Pulmonary artery endothelial cell (primary cell): ENCODE data around the gene EYA2. TPM values are rescaled to one million over a fixed set of nuclear protein-coding genes. Genes with fewer than 3 reads are reported as not detected.

Experiments used
- DNase-seq: peaks from one replicate; pipeline ENCODE4 v3.0.0-alpha.2; 2011; ENCODE audit warnings: low read depth, low spot score
- total RNA-seq: library from RNA; depleted of rRNA; stranded (reverse); fragments of >200 nt; gene quantifications from 2 replicates; pipeline ENCODE4 v1.2.3, GENCODE V29; 2014

The EYA2 gene
- total RNA-seq, 1 donor from 2014 or later = not detected

DNA sequence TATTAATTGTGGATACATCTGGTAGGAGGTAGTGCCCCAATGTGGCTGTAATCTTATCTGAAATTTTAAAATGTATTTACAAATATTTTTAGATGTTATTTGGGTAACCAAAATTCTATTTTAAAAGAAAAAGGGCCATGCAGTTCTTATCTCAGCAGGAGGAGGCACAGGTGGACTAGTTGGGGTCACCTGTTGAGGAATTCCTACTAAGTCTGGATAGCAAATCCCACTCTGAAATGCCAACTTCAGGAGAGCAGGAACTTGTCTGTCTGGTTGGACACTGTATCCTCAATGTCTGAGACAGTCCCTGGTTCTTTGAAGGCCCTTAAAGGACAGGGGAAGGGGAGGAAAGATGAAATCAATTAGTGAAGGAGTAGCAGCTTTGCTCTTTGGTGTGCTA is 82.6 kb downstream of the EYA2 start:
- DNase-seq = no peak

DNA sequence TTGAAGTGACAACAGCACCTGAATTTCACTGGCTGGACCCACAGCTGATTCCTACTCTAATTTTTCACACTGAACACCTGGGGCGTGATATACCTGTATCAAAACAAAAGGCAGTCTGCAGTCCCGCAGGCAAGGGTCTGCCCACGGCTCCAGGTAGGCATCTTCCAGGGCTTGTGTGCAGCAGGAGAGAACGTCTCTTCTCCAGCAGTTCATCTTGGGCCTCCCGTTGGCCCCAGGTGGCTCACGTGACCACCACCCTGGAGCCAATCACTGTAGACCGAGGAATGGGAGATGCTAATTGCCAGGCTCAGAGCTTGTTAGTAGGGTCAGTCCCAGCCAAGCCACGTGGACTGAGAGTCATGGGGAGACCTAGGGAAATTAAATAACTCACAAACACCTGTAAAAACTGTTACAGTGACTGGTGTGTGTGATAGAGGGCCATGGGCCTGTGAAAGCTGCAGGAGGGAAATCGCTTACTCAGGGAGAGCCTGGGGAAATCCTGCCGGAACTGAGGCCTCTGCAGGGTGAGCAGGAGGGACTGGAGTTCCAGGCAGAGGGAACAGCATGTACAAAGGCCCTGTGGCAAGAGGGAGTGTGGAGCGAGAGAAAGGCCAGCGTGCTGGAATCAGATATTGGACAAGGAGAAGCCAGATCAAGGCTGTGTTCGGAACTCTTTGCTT is 83.4 kb downstream of the EYA2 start:
- DNase-seq = no peak

DNA sequence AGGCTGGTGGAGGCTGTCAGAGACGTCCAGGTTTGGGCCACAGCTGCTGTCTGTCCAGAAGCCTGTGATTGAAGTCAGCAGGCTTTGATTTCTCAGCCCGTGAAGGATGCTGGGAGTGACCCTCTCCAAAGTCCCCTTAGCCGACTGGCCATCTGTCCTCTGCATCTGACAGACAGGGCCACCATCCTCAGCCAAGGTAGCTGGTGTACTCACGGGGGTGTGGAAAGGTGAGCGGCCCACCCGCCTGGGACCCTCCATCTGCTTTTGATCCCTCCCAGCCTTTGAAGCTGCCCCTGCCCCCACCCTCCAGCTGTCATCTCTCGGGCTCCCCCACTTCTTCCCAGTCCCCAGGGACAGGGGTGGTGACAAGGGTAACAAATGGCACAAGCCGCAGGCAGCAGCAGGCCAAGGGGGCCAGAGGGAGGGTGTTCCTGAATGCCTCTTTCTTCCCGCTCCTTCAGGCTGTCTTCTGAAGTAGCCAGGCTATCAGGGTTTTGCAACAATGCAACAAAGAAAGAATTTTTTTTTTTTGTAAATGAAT is 84.4 kb downstream of the EYA2 start:
- DNase-seq = no peak

DNA sequence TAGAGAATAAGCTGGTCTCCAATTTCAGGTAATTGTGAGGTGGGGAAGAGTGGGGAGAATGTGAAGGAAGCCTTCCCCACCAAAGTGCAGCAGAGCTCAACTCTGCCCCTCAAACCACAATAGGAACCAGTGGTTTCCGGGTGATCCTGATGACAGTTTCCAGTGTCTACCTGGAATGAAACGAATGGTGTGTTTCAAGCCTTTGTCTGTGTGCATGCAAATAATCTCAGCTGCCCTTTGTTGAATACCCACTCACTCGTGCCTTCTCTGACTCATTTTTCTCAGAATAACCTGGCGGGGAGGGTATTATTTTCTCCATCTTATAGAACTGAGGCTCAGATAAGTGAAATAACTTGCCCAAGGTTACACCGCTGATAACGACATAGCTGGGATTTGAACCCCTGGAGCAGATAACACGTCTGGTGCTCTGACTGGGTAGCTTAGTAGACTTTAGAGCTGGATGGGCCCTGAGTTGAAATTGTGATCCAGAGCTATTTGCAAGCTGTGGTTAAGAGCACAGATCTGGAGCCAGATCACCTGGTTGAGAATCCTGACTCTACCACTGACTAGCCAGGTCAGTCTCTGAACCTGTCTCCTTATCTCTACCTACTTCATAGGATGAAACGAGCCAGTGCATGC is 85.1 kb downstream of the EYA2 start:
- no peak for DNase-seq

DNA sequence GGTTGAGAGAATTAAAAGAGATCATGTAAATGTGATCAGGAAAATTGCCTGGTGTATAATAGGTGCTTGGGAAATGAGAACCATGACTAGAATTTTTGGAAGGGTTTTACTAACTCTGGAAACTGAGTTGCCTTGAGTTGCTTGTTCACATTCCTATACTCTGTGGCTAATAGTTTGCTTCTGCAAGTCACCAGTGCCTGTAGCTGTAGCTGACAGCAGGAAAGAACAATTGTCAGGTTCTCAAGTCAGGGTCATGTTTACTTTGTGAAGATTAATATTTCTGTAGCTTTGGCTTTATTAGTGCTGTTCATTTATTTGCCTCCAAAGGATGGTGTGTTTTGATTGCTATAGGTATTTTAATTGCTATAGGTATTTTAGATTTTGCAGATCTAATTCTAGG is 86.5 kb downstream of the EYA2 start:
- DNase-seq = no peak

DNA sequence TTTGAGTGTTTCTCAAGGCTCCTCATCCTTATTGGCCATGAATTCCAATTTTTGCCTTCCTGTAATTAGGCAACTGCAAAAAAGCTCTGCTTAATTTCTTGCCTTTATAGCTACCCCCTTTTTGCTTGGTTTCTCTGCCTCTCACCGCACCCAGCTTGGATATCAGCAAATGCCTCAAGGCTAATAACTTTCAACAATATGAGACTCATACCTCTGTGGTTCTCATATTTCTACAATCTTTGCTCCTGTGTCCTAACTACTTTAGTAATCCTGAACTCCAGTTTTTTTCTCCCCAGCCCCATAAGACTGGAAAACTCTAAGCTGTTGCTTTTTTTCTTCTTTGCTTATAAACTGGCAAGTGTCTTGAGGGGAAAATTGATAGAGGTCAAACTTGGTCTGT is 88.8 kb downstream of the EYA2 start:
- no peak for DNase-seq

DNA sequence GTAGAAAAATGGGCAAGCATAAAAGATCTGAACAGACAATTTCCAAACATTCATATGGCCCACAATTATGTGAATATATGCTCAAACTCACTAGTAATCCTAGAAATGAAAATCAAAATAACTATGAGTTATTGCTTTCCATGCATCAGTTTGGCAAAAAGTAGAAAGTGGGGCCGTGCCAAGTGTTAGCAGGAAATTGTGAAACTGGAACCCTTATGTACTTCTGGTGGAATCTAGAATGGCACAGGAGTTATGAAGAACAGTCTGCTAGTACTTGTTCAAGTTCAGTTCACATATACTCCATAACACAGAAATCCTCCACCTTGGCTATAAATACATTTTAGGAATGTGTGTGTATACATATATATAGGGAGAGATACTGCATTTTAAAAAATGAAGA is 89.8 kb downstream of the EYA2 start:
- DNase-seq = no peak

DNA sequence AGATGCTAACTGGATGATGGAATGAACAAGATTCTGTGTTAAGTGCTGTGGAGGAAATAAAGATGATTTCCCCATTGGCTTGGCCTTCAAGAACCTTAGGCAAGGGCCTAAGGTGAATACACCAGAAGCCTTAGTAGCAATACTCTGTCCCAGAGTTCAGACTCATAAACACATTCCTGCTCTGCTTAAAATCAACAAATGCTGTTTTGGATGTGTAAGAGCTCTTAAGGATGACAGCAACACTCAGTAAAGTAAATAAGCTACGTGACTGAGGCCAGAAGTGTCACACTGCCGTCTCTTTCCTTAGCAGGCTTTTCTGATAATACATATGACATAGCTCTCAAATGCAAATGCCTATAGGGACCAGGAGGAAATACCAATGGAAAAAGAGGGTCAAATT is 90.6 kb downstream of the EYA2 start:
- no peak for DNase-seq

DNA sequence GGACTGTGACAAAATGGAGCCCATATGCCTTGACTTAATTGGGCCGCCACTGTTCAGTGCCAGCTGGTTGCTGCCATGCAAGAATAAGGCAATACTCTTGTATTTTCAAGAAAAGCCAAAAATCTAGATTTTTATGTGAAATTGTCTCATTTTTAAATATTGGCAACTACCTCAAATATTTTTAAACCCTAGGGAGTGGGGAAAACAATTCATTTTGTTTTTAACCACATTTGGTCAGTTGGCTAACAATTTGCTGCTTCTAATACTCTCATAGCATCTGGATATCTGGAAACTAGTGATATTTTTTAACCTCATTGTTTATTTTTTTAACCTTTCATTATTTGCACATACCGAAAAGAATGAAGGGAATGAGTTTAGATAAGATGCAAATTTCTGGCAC is 91.0 kb downstream of the EYA2 start:
- no peak for DNase-seq

DNA sequence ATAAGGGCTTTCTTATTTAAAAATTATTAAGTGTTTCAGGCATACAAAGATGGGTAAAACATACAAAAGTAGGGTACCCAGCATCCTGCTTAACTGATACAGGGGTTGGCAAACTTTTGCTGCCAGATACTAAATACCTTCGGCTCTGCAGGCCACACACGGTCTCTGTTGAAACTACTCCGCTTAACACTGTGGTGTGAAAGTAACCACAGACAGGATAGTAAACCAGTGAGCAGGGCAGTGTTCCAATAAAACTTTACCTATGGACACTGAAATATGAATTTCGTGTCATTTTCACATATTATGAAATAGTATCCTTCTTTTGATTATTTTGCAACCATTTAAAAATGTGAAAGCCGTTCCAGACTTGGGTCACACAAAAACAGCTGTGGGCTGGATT is 92.4 kb downstream of the EYA2 start:
- no peak for DNase-seq

DNA sequence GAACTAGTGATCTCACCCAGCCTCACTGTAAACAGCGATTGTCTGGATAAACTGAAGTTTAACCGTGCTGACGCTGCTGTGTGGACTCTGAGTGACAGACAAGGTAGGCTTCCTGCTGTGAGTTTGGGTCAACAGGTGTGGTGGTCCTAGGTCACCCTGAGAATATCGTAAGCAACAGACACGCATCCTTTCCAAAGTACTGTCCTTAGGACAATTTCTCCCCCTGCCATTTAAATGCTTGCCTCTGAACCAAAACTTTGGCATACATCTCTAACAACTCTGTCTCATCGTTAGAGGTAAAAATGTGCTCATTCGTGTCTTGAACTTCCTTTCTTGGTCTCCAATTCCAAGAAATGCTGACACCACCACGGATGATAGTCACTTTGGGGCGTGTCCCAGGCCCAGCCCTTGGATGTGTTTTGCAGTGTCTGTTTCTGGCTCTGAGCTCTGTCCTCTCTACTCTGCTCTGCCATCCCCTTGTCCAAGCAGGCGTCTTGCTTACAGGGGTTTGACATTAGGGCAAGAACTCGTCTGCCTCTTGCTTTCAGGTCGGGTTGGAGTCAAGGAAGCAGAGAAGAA is 95.5 kb downstream of the EYA2 start:
- DNase-seq = no peak

DNA sequence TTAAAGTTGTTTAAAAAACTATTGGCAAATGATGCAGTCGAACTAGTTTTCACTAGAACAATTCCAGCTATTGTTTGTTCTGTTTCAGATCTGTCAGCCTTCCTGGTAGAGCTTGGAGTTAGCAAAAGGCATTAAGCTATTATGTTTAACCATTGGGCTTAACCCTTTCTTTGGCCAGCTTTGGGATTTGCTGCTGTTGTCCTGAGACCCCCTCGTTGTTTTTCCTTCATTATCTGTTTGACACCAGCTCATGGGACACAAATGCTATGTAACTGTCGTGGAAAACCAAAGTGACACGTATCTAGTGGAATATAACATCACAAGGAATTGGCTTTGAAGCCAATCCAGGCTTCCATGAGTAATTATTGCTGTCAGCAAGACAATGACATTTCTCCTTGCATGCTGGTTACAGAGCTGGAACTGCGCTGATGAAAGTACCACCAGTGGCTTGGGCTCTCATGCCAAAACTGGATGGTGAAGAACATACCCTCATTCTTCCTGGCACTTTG is 96.0 kb downstream of the EYA2 start:
- no peak for DNase-seq

DNA sequence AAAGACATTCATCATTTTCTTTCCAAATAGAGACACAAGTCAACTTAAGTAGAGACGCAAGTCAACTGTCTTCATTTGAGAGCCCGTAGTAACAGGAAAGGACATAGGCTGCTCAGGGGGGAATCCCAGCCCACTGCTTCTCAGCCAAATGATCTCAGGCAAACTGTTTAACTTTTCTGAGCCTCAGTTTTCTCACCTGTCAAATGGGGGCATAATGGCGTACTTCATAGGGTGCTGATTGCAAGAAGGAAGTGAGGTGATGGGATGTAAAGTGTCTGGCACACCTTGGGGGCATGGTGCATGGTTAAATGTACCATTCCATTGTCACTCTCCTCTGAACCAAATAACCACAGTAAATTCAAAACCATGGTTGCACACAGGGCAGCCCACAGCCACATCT is 96.5 kb downstream of the EYA2 start:
- DNase-seq = no peak

DNA sequence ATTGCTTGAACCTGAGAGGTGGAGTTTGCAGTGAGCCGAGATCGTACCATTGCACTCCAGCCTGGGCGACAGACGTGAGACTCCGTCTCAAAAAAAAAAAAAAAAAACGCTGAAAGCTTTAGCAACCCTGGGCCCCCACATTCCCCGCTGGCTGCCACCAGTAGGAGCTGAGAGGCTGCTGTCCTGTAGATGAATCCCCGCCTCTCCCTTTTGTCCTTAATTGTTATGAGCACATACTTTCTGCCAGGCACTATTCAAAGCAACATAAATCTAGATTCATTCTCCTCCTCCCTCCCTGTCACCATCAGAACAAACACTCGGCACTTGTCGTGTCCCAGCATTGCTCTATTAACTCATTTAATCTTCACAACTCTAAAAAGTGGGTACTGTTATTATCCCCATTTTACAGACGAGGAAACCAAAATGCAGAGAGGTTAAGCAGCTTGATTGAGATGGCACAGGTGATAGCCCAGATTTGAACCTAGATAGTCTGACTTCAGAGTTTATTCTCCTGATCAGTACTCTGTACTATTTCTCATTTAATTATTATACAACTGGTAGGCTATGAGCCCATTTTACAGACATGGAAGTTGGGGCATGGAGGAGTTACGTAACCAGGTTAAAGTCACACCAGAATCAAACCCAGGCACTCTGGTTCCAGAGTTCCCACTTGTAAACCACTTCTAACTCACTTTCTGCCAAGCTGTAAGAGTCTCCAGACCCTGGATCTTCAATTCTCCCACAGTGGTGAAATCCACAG is 97.4 kb downstream of the EYA2 start:
- DNase-seq = no peak

DNA sequence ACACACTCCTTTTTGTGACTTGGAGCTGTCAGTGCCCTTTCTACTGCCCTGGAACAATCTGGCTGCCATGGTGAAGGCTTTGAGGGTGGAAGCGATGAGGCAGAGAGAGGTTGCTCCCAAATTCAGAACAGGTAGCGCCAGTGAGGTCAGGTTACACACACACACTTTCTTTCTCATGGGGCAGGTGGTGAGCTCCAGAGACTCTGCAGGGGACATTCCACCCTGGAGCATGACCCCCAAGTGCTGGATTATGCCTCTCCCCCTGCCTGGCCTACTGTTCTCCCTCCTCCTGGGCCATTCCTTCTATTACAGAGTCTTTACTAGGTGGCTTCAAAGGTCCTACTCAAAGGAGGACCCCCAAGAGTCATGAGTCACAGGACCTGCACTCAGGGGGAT is 98.0 kb downstream of the EYA2 start:
- no peak for DNase-seq

DNA sequence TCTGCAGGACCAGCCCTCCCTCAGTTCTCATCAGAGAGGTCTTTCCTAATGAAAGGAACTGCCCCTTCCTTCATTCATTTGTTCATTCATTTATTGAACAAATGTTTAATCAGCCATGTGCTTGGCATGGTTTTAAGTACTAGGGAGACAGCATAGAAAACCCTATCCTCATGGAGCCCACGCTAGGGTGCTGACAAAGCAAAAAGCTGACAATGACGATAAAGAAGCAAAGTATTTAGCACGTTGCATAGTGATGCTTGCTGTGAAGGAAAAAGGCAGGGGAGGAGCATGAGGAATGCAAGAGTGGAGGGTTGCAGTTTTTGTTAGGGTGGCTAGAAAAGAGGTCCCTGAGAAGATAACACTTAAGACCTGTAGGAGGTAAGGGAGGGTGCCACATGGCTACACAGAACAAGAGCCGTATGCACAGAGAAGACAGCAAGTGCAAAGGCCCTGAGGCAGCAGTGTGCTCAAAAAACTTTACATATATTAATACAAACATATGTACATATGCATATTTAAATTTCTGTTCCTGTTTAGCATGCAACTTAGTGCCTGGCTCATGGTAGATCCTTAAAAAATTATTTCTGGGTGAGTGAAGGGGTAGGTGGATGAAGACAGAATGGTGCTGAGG is 98.9 kb downstream of the EYA2 start:
- no peak for DNase-seq

DNA sequence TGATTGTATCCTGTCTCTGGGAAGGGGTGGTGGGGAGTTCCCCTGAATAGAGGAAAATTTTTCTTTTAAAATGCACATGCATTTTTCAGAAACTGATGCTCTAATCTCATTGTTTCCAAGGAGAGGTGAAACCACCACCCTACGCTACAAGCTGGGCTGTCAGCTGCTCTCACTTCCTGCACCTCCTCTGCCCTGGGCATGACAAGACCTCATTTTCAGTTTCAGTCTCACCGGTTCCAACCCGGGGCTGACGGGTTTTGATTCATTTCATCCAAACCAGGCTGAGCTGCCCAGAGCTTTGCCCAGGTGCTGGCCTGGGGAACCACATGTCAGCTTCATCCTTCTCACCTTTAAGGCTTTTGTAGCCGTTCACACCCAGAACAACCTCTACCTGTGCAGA is 99.7 kb downstream of the EYA2 start:
- DNase-seq = no peak

DNA sequence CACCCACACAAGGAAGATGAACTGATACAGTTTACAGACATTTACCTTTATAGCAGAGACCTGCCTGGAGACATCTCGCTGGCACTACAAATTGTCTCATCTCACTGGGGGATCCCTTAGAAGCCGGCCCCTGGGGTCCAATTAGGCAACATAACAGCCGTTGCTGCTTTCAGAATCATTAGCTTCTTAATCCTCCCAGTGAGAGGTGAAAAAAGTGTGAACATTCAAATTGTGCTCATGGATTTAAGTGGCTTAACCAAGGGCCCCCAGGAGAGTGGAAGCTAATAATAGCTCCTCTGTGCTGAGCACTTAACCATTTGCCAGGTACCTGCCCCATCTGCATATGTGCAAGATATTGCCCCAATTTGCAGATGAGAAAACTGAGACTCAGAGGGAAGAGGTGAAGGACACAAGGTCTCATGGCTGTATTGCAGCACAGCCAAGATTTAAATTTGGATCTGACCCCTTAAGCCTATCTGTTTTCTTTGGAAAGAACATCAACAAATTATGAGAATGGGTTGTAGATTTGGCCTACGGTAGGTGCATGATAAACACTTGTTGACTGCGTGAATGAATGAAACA is 101.0 kb downstream of the EYA2 start:
- DNase-seq = no peak

DNA sequence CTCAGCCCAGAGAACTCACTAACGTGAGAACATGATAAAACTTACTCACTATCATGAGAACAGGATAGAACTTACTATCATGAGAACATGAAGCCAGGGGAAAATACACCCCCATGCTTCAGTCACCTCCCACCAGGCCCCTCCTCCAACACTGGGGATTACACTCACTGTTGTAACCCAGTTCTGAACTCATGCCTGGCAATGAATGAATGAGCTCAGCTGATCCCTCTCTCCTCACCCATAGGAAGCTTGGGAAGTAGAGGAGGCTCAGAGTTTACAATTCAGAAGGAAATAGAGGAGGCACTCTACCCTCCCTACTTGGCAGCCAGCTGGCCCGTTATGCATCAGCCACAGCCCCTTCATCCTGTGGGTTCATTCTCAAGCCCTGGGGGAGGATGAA is 102.5 kb downstream of the EYA2 start:
- no peak for DNase-seq

DNA sequence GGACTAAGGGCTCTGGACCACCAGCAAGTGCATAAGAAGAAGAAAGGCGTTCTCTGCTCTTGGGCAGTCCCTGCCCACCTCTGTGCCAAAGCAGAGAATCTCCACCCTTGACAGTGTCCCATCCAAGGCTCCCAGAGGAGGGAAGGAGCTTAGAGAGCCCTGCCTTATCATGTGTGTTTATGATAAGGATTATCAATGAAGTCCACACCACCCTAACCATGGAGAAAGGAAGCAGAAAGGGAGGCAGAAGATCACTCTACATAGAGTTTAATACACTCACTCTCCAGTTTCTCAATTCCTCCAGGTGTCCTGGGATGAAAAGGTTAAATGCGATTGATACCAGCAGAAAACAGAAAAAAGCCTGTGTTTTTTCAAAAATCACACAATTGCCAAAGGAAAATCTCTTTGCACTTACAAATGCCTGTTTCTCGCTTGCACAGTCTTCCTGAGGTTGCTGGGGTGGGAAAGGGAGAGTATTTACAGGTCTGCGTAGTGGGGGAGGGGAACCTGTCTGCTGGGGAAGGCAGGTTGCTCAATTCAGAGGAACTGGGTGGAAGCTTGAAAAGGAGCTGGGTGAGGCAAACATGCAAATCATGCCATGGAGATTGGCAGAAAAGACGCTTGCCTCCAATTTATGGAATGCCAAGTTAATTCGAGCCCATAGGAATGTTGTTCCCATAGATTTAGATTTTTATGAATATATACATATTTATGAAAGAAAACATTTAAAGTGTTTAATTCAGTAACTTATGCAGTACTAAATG is 104.0 kb downstream of the EYA2 start:
- no peak for DNase-seq
